IMR-90 (cell line): ENCODE data around the gene AAMDC. TPM values are rescaled to one million over a fixed set of nuclear protein-coding genes. Genes with fewer than 3 reads are reported as not detected.

Source experiments
- ATAC-seq: fragments of 200-7000 bp; cut with Tn5 transposase; 2 replicates; pipeline ENCODE4 v1.9.1; 2020; ENCODE audit warnings: low read depth, mild to moderate bottlenecking, moderate library complexity
- BruUV-seq: library from RNA; stranded (reverse); fragments of 400-500 nt; replicated peaks from 2 replicates; lab custom pipeline; 2021; lab: Mats Ljungman, UMichigan
- CTCF ChIA-PET: fragments of 300-600 bp; formaldehyde crosslinking; extraction: SDS; loops from one replicate; lab custom pipeline; 2021; ENCODE audit warnings: antibody characterized with exemption; lab: Yijun Ruan, JAX
- POLR2A ChIA-PET: fragments of 300-600 bp; sonication (Branson Sonifier 250); formaldehyde crosslinking; loops from one replicate; lab custom pipeline; 2022; ENCODE audit warnings: antibody characterized with exemption; ENCODE audit not compliant: unreplicated experiment; lab: Charles Lee
- DNase-seq: peaks from one replicate; pipeline ENCODE4 v3.0.0; 2013
- H2AFZ ChIP-seq: replicated peaks from 2 replicates; pipeline ENCODE3; 2013; ENCODE audit warnings: low read length, mild to moderate bottlenecking; ENCODE audit not compliant: poor library complexity
- H2AK5ac ChIP-seq: 2 replicates; pipeline ENCODE4 v1.6.1; 2013; ENCODE audit warnings: low read depth, low read length, inconsistent platforms
- H2AK9ac ChIP-seq: replicated peaks from 2 replicates; pipeline ENCODE3; 2013; ENCODE audit warnings: mild to moderate bottlenecking, low read depth, low read length, moderate library complexity; ENCODE audit not compliant: poor library complexity
- H2BK120ac ChIP-seq: 2 replicates; pipeline ENCODE4 v1.6.1; 2013; ENCODE audit warnings: low read depth, low read length, inconsistent platforms
- H2BK15ac ChIP-seq: 3 replicates; pipeline ENCODE4 v1.6.1; 2013; ENCODE audit warnings: low read depth, low read length, inconsistent platforms
- H2BK20ac ChIP-seq: 2 replicates; pipeline ENCODE4 v1.6.1; 2013; ENCODE audit warnings: low read depth, mild to moderate bottlenecking, inconsistent platforms, low read length, moderate library complexity
- H2BK5ac ChIP-seq: 2 replicates; pipeline ENCODE4 v1.6.1; 2013; ENCODE audit warnings: mild to moderate bottlenecking, low read depth, low read length, inconsistent platforms; ENCODE audit not compliant: poor library complexity, severe bottlenecking
- H3K14ac ChIP-seq: replicated peaks from 2 replicates; pipeline ENCODE4 v1.6.1; 2013; ENCODE audit warnings: low read depth, low read length, inconsistent platforms
- H3K18ac ChIP-seq: 2 replicates; pipeline ENCODE4 v1.6.1; 2013; ENCODE audit warnings: low read depth, low read length, control low read depth
- H3K23ac ChIP-seq: 2 replicates; pipeline ENCODE4 v1.6.1; 2013; ENCODE audit warnings: low read depth, low read length, inconsistent platforms
- H3K27ac ChIP-seq: 2 replicates; pipeline ENCODE4 v1.5.1; 2013; ENCODE audit warnings: mild to moderate bottlenecking, control low read depth, low read length; ENCODE audit not compliant: insufficient read depth
- H3K27me3 ChIP-seq: 2 replicates; pipeline ENCODE4 v1.6.1; 2013; ENCODE audit warnings: low read length; ENCODE audit not compliant: control insufficient read depth, insufficient read depth
- H3K36me3 ChIP-seq: 2 replicates; pipeline ENCODE4 v1.6.1; 2013; ENCODE audit warnings: low read length, mixed read lengths; ENCODE audit not compliant: control insufficient read depth, insufficient read depth
- H3K4ac ChIP-seq: 2 replicates; pipeline ENCODE4 v1.6.1; 2013; ENCODE audit warnings: low read depth, low read length, inconsistent platforms
- H3K4me1 ChIP-seq: 2 replicates; pipeline ENCODE4 v1.6.1; 2013; ENCODE audit warnings: low read length, mixed read lengths; ENCODE audit not compliant: control insufficient read depth, insufficient read depth
- H3K4me2 ChIP-seq: 2 replicates; pipeline ENCODE4 v1.6.1; 2013; ENCODE audit warnings: low read depth, mild to moderate bottlenecking, control low read depth, low read length, moderate library complexity
- H3K4me3 ChIP-seq: 2 replicates; pipeline ENCODE4 v1.5.1; 2013; ENCODE audit warnings: low read depth, mild to moderate bottlenecking, control low read depth, low read length, moderate library complexity; ENCODE audit not compliant: insufficient read depth
- H3K56ac ChIP-seq: 2 replicates; pipeline ENCODE4 v1.6.1; 2013; ENCODE audit warnings: low read length, inconsistent platforms; ENCODE audit not compliant: insufficient read depth; ENCODE audit errors: extremely low read depth
- H3K79me1 ChIP-seq, 2 experiments: 2 replicates each; pipeline ENCODE4 v1.6.1; 2013; ENCODE audit warnings: low read length in 2 of 2, inconsistent platforms in 1 of 2, low read depth in 1 of 2
- H3K9ac ChIP-seq: 2 replicates; pipeline ENCODE4 v1.6.1; 2013; ENCODE audit warnings: low read depth, low read length, control low read depth
- H3K9me1 ChIP-seq: 2 replicates; pipeline ENCODE4 v1.6.1; 2013; ENCODE audit warnings: low read length, inconsistent platforms; ENCODE audit not compliant: insufficient read depth
- H3K9me3 ChIP-seq: 2 replicates; pipeline ENCODE4 v1.6.1; 2013; ENCODE audit warnings: low read length; ENCODE audit not compliant: control insufficient read depth, insufficient read depth
- H4K20me1 ChIP-seq: 2 replicates; pipeline ENCODE4 v1.6.1; 2013; ENCODE audit warnings: low read length, inconsistent platforms; ENCODE audit not compliant: insufficient read depth
- H4K5ac ChIP-seq: 2 replicates; pipeline ENCODE4 v1.6.1; 2013; ENCODE audit warnings: mild to moderate bottlenecking, low read depth, low read length, control low read depth
- H4K8ac ChIP-seq, 2 experiments: 2 replicates each; pipeline ENCODE4 v1.6.1; 2013; ENCODE audit warnings: low read depth in 2 of 2, low read length in 2 of 2, control low read depth in 1 of 2, inconsistent platforms in 1 of 2
- H4K91ac ChIP-seq: 2 replicates; pipeline ENCODE4 v1.6.1; 2013; ENCODE audit warnings: low read depth, low read length, inconsistent platforms; ENCODE audit not compliant: insufficient read depth
- BHLHE40 ChIP-seq: fragments of 150-350 bp; IDR thresholded peaks from 2 replicates; pipeline ENCODE4 v1.6.1; 2016; ENCODE audit warnings: mild to moderate bottlenecking, low read depth, low read length
- CEBPB ChIP-seq: IDR thresholded peaks from 2 replicates; pipeline ENCODE4 v1.6.1; 2012; ENCODE audit warnings: low read depth, low read length, improper control_type of control experiment
- CHD1 ChIP-seq: IDR thresholded peaks from 2 replicates; pipeline ENCODE4 v1.6.1; 2012; ENCODE audit warnings: low read depth, low read length, improper control_type of control experiment
- FOS ChIP-seq: fragments of 150-350 bp; IDR thresholded peaks from 2 replicates; pipeline ENCODE4 v1.6.1; 2016; ENCODE audit warnings: low read depth, low read length
- MAFK ChIP-seq: IDR thresholded peaks from 2 replicates; pipeline ENCODE4 v1.6.1; 2012; ENCODE audit warnings: low read depth, low read length, improper control_type of control experiment
- MAZ ChIP-seq: IDR thresholded peaks from 2 replicates; pipeline ENCODE4 v1.6.1; 2012; ENCODE audit warnings: low read depth, mild to moderate bottlenecking, low read length, improper control_type of control experiment, moderate library complexity, borderline replicate concordance
- MXI1 ChIP-seq: IDR thresholded peaks from 2 replicates; pipeline ENCODE4 v1.6.1; 2012; ENCODE audit warnings: low read depth, mild to moderate bottlenecking, low read length, moderate library complexity, borderline replicate concordance
- NFE2L2 ChIP-seq: fragments of 150-350 bp; IDR thresholded peaks from 2 replicates; pipeline ENCODE4 v1.6.1; 2016; ENCODE audit warnings: low read depth, mild to moderate bottlenecking, low read length
- POLR2A ChIP-seq: IDR thresholded peaks from 2 replicates; pipeline ENCODE4 v1.6.1; 2012; ENCODE audit warnings: mild to moderate bottlenecking, low read depth, low read length
- RAD21 ChIP-seq: IDR thresholded peaks from 2 replicates; pipeline ENCODE4 v1.6.1; 2012; ENCODE audit warnings: low read length, improper control_type of control experiment
- RCOR1 ChIP-seq: IDR thresholded peaks from 2 replicates; pipeline ENCODE4 v1.6.1; 2012; ENCODE audit warnings: mild to moderate bottlenecking, low read length, improper control_type of control experiment; ENCODE audit not compliant: insufficient replicate concordance
- RFX5 ChIP-seq: IDR thresholded peaks from 2 replicates; pipeline ENCODE4 v1.8.0; 2012; ENCODE audit warnings: low read depth, mild to moderate bottlenecking, low read length, moderate library complexity
- SMC3 ChIP-seq: fragments of 150-350 bp; IDR thresholded peaks from 2 replicates; pipeline ENCODE4 v1.6.1; 2016; ENCODE audit warnings: low read depth, mild to moderate bottlenecking, antibody characterized with exemption, low read length, moderate library complexity
- WGBS, 2 experiments: methylation state at CpG; one replicate each; pipeline versions ENCODE4 v1.1.5 to v1.1.7; 2013; ENCODE audit warnings: missing lambda C conversion rate in 2 of 2; ENCODE audit not compliant: insufficient read length in 1 of 2; ENCODE audit errors: extremely low coverage in 2 of 2; 5-methylcytosine and 5-hydroxymethylcytosine counted together
- dilution Hi-C: fragments of 300-500 bp; cut with HindIII; formaldehyde crosslinking; loops from one replicate; pipeline ENCODE4 v1.14.3; 2018; ENCODE audit warnings: low sequenced_read_pairs; ENCODE audit not compliant: unreplicated experiment
- in situ Hi-C: fragments of 300-500 bp; cut with MboI; formaldehyde crosslinking; loops from 3 replicates; pipeline ENCODE4 v1.14.3; 2019; ENCODE audit warnings: low sequenced_read_pairs, inconsistent platforms, mixed read lengths
- intact Hi-C: fragments of 100-400 bp; cut with micrococcal nuclease; formaldehyde crosslinking; loops from 2 replicates; pipeline ENCODE4 v1.10.0; 2022
- polyA plus RNA-seq, 3 experiments: library from polyadenylated mRNA; depleted of rRNA; stranded (reverse); fragments of >200 nt; gene quantifications; 2 replicates each; pipeline ENCODE4 v1.2.3, GENCODE V29; 2012; ENCODE audit warnings: low replicate concordance in 1 of 3
- total RNA-seq: library from RNA; depleted of rRNA; stranded (reverse); fragments of >200 nt; gene quantifications from 2 replicates; pipeline ENCODE4 v1.2.3, GENCODE V29; 2012
- TF ChIP-seq, protein P1 (sequence below): conservative IDR thresholded peaks from 2 replicates; pipeline ENCODE4 v1.5.1; 2012; ENCODE audit warnings: mild to moderate bottlenecking, low read depth, low read length, improper control_type of control experiment
- TF ChIP-seq, protein P2 (sequence below): fragments of 150-350 bp; IDR thresholded peaks from 2 replicates; pipeline ENCODE4 v1.6.1; 2017; ENCODE audit warnings: mild to moderate bottlenecking, antibody characterized with exemption, low read length, low read depth
- TF ChIP-seq, protein P3 (sequence below): fragments of 150-350 bp; IDR thresholded peaks from 2 replicates; pipeline ENCODE4 v1.6.1; 2016; ENCODE audit warnings: low read depth, mild to moderate bottlenecking, low read length, moderate library complexity, borderline replicate concordance

AAMDC gene
- total and polyA plus RNA-seq, 2 of the 4 experiments (the other 2 are of a cell fraction), result 15.8 to 47.6 TPM

DNA sequence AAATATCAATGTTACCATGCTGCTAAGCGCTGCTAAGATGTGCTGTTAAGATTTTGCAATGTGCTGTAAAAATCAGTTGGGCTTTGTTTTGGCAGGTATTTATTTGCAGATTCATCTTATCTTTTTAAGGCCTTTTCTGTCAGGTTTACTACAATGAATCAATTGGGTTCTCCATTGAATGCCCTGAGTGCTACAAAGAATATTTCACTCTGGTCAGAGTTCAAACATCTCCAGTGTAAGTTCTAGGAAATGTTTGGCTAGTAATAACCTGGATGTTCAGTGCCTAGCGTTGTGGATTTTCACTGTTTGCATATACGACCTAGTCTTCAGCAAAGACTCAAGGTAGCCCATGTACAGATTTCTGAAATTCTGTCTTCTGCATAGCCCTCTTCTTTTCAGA is 36.4 kb upstream of the AAMDC start:
- Histone ChIP-seq H3K9me1 (peaks cover 10% of the 10 kb centered on the region), H3K36me3 (no peaks in the 10 kb centered on the region; the same call in 1 of the 2 replicates), H2AFZ (no peak overlapping the region), H2BK20ac (no peak overlapping the region), H3K14ac (no peak overlapping the region), H4K91ac (no peak overlapping the region), H3K23ac (no peak overlapping the region), H3K79me1 (peaks cover 27 to 68% of the 10 kb centered on the region in 2 experiments), H3K4me1 (no peaks in the 10 kb centered on the region), H3K56ac (no peak overlapping the region), H3K27ac (no peak overlapping the region), H3K4me2 (no peak overlapping the region), H2BK5ac (no peak overlapping the region), H3K4ac (no peak overlapping the region), H4K5ac (no peak overlapping the region), H3K4me3 (no peak overlapping the region), H2AK9ac (no peak overlapping the region), H4K20me1 (peaks cover 80% of the 10 kb centered on the region), H3K9ac (no peak overlapping the region), H2BK15ac (no peak overlapping the region), H2AK5ac (no peak overlapping the region), H3K27me3 (no peaks in the 10 kb centered on the region), H2BK120ac (no peak overlapping the region), H4K8ac (no peak overlapping the region), H3K9me3 (no peaks in the 10 kb centered on the region), H3K18ac (no peak overlapping the region)
- ATAC-seq (no peak), DNase-seq (no peak)
- intact Hi-C loops, result loop anchor here (5.0 kb wide), 1 partner anchor 33 kb away; no protein-coding TSS in a partner anchor
- TF ChIP-seq MXI1 (no peak), CHD1 (no peak), MAFK (no peak), RFX5 (no peak), MAZ (no peak), POLR2A (no peak), CEBPB (no peak), RAD21 (no peak), RCOR1 (no peak), BHLHE40 (no peak), SMC3 (no peak), FOS (no peak), NFE2L2 (no peak)
- TF ChIP-seq, protein P1, sequence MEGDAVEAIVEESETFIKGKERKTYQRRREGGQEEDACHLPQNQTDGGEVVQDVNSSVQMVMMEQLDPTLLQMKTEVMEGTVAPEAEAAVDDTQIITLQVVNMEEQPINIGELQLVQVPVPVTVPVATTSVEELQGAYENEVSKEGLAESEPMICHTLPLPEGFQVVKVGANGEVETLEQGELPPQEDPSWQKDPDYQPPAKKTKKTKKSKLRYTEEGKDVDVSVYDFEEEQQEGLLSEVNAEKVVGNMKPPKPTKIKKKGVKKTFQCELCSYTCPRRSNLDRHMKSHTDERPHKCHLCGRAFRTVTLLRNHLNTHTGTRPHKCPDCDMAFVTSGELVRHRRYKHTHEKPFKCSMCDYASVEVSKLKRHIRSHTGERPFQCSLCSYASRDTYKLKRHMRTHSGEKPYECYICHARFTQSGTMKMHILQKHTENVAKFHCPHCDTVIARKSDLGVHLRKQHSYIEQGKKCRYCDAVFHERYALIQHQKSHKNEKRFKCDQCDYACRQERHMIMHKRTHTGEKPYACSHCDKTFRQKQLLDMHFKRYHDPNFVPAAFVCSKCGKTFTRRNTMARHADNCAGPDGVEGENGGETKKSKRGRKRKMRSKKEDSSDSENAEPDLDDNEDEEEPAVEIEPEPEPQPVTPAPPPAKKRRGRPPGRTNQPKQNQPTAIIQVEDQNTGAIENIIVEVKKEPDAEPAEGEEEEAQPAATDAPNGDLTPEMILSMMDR, result no peak
- TF ChIP-seq, protein P2, sequence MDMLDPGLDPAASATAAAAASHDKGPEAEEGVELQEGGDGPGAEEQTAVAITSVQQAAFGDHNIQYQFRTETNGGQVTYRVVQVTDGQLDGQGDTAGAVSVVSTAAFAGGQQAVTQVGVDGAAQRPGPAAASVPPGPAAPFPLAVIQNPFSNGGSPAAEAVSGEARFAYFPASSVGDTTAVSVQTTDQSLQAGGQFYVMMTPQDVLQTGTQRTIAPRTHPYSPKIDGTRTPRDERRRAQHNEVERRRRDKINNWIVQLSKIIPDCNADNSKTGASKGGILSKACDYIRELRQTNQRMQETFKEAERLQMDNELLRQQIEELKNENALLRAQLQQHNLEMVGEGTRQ, result no peak
- TF ChIP-seq, protein P3, sequence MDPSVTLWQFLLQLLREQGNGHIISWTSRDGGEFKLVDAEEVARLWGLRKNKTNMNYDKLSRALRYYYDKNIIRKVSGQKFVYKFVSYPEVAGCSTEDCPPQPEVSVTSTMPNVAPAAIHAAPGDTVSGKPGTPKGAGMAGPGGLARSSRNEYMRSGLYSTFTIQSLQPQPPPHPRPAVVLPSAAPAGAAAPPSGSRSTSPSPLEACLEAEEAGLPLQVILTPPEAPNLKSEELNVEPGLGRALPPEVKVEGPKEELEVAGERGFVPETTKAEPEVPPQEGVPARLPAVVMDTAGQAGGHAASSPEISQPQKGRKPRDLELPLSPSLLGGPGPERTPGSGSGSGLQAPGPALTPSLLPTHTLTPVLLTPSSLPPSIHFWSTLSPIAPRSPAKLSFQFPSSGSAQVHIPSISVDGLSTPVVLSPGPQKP, result no peak
- 100% methylated on average over 1 of the region's 3 CpGs; no CpG with 5 or more reads in 1 of the 2 experiments for WGBS, 2 experiments
- CTCF ChIA-PET, result no interaction called here
- no TSS peak for BruUV-seq
- POLR2A ChIA-PET, result no interaction called here
- dilution Hi-C loops, result no loop called here
- in situ Hi-C loops, result no loop called here
